BLaER1 treated with 17β-estradiol and CSF1 and Interleukin-3, amounts not matched to agents 10 nM and 100 nM (cell line): ENCODE results near the gene RAB5IF.

ENCODE experiments used
- H3K27ac ChIP-seq, 11 experiments: shearing (Covaris generic); formaldehyde crosslinking; 2 replicates each; pipeline ENCODE4 v1.8.1; 2022
- H3K27me3 ChIP-seq, 11 experiments: shearing (Covaris generic); formaldehyde crosslinking; 2 replicates each; pipeline ENCODE4 v1.8.1; 2022
- H3K36me3 ChIP-seq, 11 experiments: shearing (Covaris generic); formaldehyde crosslinking; 2 replicates each; pipeline ENCODE4 v1.8.1; 2022
- H3K4me1 ChIP-seq, 10 experiments: shearing (Covaris generic); formaldehyde crosslinking; 2 replicates each; pipeline ENCODE4 v1.8.1; 2022
- H3K4me2 ChIP-seq, 11 experiments: shearing (Covaris generic); formaldehyde crosslinking; 2 replicates each; pipeline ENCODE4 v1.8.1; 2022
- H3K4me3 ChIP-seq, 10 experiments: shearing (Covaris generic); formaldehyde crosslinking; 2 replicates each; pipeline ENCODE4 v1.8.1; 2022
- H3K9ac ChIP-seq, 11 experiments: shearing (Covaris generic); formaldehyde crosslinking; 2 replicates each; pipeline ENCODE4 v1.8.1; 2022
- H3K9me3 ChIP-seq, 11 experiments: shearing (Covaris generic); formaldehyde crosslinking; replicated peaks in 1 of 11; 2 replicates each; pipeline ENCODE4 v1.8.1; 2022
- H4K20me1 ChIP-seq, 11 experiments: shearing (Covaris generic); formaldehyde crosslinking; 2 replicates each; pipeline ENCODE4 v1.8.1; 2022
- Cebpa-rat ChIP-seq, 11 experiments: shearing (Covaris generic); IDR thresholded peaks; 2 replicates each; pipeline ENCODE4 v1.8.1; 2022

The RAB5IF gene

DNA sequence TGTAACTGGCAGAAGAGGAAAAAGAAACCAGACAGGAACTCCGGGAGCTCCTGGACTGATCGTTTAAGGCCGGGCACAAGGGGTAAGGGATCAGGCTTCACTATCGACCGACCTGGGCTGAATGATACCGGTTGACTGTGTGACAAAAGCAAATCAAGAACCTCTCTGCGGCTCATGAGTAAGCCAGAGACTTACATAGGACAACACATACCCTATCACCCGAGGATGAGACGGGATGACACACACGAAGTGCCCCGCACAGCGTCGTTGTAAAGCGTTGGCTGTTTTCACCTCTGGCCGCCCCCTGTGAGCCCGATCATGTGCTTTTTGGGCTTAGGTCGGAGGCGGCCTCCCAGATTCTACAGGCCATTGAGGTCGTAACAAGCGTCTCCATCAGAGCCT, 32.9 kb upstream of the RAB5IF start:
- Histone ChIP-seq H3K27me3 (no peaks in the 10 kb centered on the region), H3K4me1 (peaks cover 18 to 38% (median 34%) of the 10 kb centered on the region in 10 experiments), H4K20me1 (peaks cover 15 to 32% (median 29%) of the 10 kb centered on the region in 11 experiments; a peak in 21 of 22 replicates), H3K9ac (peak overlapping the region; percentile 85 to 99 (median 99)), H3K4me3 (peak overlapping the region; percentile 87 to 98 (median 96)), H3K9me3 (no peaks in the 10 kb centered on the region), H3K4me2 (peak overlapping the region; percentile 79 to 96 (median 92)), H3K27ac (peak overlapping the region; percentile 81 to 100 (median 99); a peak in 21 of 22 replicates), H3K36me3 (peaks cover 2 to 22% (median 17%) of the 10 kb centered on the region in 11 experiments; a peak in 19 of 22 replicates)
- no peak for TF ChIP-seq Cebpa-rat (IDR thresholded peaks at IDR 0.05)

DNA sequence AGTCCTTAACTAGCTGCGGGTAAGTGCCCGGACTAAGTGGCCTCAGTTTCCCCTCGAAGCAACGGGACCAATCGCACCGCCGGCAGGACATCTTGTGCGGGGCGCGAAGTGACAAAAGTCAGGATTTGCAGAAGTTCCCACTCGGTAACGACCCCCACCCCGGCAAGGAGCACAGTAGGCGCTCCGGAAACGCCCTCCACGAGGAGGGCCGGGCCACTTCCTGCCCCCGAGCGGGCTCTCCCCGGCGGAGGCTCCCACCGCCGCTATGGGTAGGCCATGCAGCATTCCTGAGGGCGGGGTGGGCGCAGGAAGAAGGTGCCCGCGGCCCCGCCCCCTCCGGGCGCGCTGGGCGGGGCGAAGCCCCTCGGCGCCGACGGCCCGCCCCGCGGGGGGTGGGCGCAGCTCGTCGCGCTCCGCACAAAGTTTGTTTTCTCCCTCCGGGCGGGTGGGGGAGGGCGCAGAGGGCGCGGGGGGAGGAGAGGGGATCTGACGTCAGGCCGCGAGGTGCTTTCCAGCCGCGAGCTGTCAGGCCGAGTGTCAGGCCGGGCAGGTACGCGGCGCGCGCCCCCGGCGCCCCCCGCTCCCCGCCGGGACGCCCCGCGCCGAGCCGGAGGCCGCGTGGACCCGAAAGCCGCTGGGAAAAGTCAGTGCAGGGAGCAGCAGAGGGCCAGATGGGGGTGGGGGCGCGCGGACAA, 32.3 kb upstream of the RAB5IF start, which contains the start of gene TGIF2:
TGIF2 (plus strand) TSS at position 495 of the 695 bp plus-strand sequence. CDS start 5,178 bp downstream, outside the sequence.
- Histone ChIP-seq H3K27ac (peak within 1 kb of the TSS; percentile 91 to 100 (median 99)), H4K20me1 (peaks cover 19 to 37% (median 34%) of the 10 kb centered on the region in 11 experiments; a peak in 21 of 22 replicates), H3K27me3 (no peaks in the 10 kb centered on the region), H3K36me3 (peaks cover 7 to 27% (median 22%) of the 10 kb centered on the region in 11 experiments), H3K4me2 (peak within 1 kb of the TSS; percentile 87 to 99 (median 96)), H3K9me3 (no peaks in the 10 kb centered on the region), H3K4me3 (peak within 1 kb of the TSS; percentile 87 to 98 (median 96)), H3K4me1 (peaks cover 18 to 42% (median 34%) of the 10 kb centered on the region in 10 experiments), H3K9ac (peak within 1 kb of the TSS; percentile 93 to 99 (median 99))
- no peak for TF ChIP-seq Cebpa-rat (IDR thresholded peaks at IDR 0.05)

DNA sequence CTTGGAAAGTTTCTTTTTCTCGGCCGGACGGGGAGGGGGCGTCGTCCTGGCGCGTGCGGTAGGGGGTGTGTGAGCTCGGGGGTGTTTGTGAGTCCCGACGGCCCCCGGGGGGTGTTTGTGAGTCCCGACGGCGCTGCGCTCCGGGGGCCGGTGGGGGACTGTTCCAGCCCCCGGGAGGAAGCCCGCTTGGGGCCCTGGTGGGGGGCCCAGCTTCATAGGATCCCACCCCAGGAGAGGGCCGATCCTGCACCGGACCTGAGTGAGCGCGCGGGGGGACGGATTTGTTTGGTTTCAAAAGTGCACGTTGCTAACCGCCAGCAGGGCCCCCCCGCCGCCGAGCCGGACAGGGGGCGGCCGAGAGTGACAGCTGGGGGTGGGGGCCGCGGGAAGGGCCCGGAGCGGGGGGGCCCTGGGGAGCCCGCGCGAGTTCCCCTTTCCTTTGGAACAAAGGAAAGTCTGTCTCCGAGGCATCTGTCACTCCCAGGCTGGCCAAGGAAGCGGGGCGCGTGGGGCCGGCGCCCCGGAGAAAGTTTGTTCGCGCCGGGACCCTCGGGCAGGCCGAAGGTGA, 31.7 kb upstream of the RAB5IF start:
- Histone ChIP-seq H3K27ac (peak overlapping the region; percentile 91 to 100 (median 99)), H3K4me3 (peak overlapping the region; percentile 87 to 98 (median 96)), H3K4me1 (peaks cover 18 to 42% (median 34%) of the 10 kb centered on the region in 10 experiments), H3K36me3 (peaks cover 14 to 33% (median 29%) of the 10 kb centered on the region in 11 experiments), H3K9me3 (no peaks in the 10 kb centered on the region), H4K20me1 (peaks cover 23 to 43% (median 41%) of the 10 kb centered on the region in 11 experiments; a peak in 21 of 22 replicates), H3K27me3 (no peaks in the 10 kb centered on the region), H3K9ac (peak overlapping the region; percentile 93 to 99 (median 99)), H3K4me2 (peak overlapping the region; percentile 72 to 96 (median 81))
- TF ChIP-seq Cebpa-rat (IDR thresholded peaks at IDR 0.05): no peak

DNA sequence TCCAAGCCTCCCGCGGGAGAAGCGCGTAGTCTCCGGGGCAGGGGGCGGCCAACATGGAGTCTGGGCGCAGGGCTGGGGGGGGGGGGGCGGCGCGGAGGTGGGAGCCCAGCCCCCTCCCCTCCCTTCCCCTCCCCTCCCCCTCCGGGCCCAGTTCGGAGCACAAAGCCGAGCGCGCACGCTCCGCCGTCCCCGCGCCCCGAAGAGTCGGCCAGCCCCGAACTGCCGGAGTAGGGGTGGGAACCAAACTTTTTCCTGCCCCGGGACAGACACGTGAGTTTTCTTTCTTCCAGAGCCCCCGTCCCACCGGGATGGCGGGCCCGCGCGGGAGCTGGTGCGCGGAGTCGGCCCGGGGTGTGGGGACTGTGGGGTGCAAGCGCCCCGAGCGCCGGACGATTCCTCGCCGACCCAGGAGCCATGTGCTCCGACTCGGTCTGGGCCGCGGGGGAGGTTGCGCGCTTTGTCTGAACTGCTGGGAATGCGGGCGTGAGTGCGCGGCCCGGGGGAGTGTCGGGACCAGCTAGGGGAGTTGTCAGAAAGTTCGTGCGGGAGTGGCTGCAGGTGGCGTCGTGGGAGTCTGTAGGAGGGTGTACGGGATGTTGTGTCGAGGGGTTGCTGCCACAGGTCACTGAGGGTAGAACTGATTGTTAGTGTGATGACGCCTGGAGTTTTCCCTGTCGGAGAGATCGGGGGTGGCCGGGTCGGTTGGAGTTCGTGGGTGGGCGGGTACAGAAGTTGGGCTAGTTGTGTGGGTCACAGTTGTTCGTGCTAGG, 31.0 kb upstream of the RAB5IF start:
- Histone ChIP-seq H3K27ac (peak overlapping the region; percentile 91 to 100 (median 99); a peak in 21 of 22 replicates), H3K36me3 (peaks cover 20 to 40% (median 36%) of the 10 kb centered on the region in 11 experiments), H4K20me1 (peaks cover 23 to 50% (median 47%) of the 10 kb centered on the region in 11 experiments; a peak in 21 of 22 replicates), H3K4me3 (peak overlapping the region; percentile 87 to 98 (median 96)), H3K9me3 (no peaks in the 10 kb centered on the region), H3K27me3 (no peaks in the 10 kb centered on the region), H3K4me2 (peak overlapping the region; percentile 87 to 99 (median 95)), H3K9ac (peak overlapping the region; percentile 93 to 99 (median 99)), H3K4me1 (peaks cover 18 to 42% (median 34%) of the 10 kb centered on the region in 10 experiments)
- no peak for TF ChIP-seq Cebpa-rat (IDR thresholded peaks at IDR 0.05)

DNA sequence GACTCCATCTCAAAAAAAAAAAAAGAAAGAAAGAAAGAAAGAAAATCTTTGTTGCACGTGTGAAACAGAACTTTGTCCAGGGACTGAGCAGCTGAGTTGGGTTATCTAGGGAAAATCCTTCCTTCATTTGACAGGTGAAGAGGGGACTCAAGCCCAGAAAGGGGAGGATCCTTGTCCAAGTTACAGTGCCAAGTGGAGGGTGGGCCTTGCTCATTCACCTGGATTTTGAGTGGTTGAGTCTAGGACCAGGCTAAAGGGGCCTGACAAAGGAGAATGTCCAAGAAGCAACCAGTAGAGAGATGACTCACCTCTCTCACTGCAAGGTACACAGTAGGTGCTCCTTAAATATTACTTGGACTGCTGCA, 29.5 kb upstream of the RAB5IF start:
- Histone ChIP-seq H3K9me3 (no peaks in the 10 kb centered on the region), H3K4me3 (peak overlapping the region in 7 of 10 experiments; percentile 87 to 98 (median 96); a peak in 13 of 20 replicates), H3K9ac (peak overlapping the region in 9 of 11 experiments; percentile 93 to 99 (median 99); a peak in 13 of 22 replicates), H3K27me3 (no peaks in the 10 kb centered on the region), H3K36me3 (peaks cover 36 to 55% (median 51%) of the 10 kb centered on the region in 11 experiments), H3K4me2 (peak overlapping the region; percentile 82 to 99 (median 95); a peak in 21 of 22 replicates), H4K20me1 (peaks cover 23 to 65% (median 62%) of the 10 kb centered on the region in 11 experiments; a peak in 21 of 22 replicates), H3K27ac (peak overlapping the region in 3 of 11 experiments; percentile 99 to 100 (median 99); a peak in 5 of 22 replicates), H3K4me1 (peaks cover 18 to 42% (median 33%) of the 10 kb centered on the region in 10 experiments)
- TF ChIP-seq Cebpa-rat (IDR thresholded peaks at IDR 0.05): no peak

DNA sequence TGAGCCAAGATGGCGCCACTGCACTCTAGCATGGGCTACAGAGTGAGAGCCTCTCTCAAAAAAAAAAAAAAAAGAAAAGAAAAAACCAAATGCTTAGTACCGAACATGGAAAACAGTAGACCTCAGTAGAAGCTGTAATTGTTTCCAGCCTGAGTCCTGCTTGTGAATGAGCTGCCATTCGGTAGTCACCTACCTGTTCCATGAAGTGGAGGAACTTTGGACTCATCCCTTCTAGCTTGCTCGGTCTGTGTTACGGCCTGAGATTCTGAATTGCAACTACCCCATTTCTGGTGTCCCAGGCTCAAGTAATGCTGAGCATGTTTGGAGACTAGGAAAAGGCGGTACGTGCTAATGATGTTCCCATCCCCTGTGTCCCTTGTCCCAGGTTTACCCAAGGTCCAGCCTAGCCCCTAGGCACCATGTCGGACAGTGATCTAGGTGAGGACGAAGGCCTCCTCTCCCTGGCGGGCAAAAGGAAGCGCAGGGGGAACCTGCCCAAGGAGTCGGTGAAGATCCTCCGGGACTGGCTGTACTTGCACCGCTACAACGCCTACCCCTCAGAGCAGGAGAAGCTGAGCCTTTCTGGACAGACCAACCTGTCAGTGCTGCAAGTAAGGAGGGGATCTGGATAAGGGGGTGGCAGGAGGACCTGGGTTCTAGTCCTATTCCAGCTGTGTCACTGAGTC, 27.1 kb upstream of the RAB5IF start:
- Histone ChIP-seq H3K9ac (0 out of 22 replicates have a peak overlapping the region, but pooled peaks of 1 of the 11 experiments have one; percentile 35), H4K20me1 (peaks cover 23 to 88% (median 85%) of the 10 kb centered on the region in 11 experiments; a peak in 21 of 22 replicates), H3K27ac (no peak overlapping the region), H3K27me3 (no peaks in the 10 kb centered on the region), H3K4me3 (no peak overlapping the region), H3K4me2 (no peak overlapping the region), H3K36me3 (peaks cover 58 to 80% (median 75%) of the 10 kb centered on the region in 11 experiments), H3K9me3 (no peaks in the 10 kb centered on the region), H3K4me1 (peaks cover 18 to 37% (median 25%) of the 10 kb centered on the region in 10 experiments)
- TF ChIP-seq Cebpa-rat (IDR thresholded peaks at IDR 0.05): no peak

DNA sequence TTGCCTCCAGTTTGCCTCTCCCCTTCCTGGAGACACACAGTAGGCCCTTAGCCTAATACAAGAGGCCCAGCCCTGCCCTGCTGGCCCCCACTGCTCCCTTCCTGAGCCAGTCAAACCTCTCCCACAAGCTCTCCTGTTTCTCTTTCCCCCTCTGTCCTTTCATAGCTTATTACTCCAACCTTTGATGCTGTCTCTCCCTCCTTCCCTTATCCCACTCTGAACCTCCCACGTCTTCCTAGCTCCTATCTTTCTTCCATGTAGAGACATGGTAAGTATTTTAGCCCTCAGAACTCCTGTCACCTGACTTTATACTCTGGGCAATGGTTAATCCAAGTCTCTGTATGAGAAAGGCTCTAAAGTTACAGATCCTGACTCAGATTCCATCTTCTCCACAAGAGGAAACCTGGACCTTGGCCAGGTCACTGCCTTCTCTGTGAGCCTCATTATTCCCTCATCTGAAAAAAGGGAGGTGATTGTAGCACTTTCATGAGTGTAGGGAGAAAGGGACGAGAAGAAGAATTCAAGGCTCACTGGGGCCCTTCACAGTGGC, 25.5 kb upstream of the RAB5IF start:
- no peak for TF ChIP-seq Cebpa-rat (IDR thresholded peaks at IDR 0.05)

More for the DNA sequence above, 25.5 kb upstream of the RAB5IF start:
- H3K4me1 ChIP-seq: peaks cover 16 to 53% (median 40%) of the 10 kb centered on the region in 10 experiments
- 0 out of 22 replicates have a peak overlapping the region, but pooled peaks of 1 of the 11 experiments have one; percentile 9 for H3K27ac ChIP-seq
- no peaks in the 10 kb centered on the region for H3K9me3 ChIP-seq
- no peak overlapping the region for H3K4me3 ChIP-seq
- H3K4me2 ChIP-seq: no peak overlapping the region
- H3K27me3 ChIP-seq: no peaks in the 10 kb centered on the region
- peaks cover 58 to 95% (median 91%) of the 10 kb centered on the region in 11 experiments for H3K36me3 ChIP-seq
- peaks cover 23 to 100% (median 100%) of the 10 kb centered on the region in 11 experiments; a peak in 21 of 22 replicates for H4K20me1 ChIP-seq
- 0 out of 22 replicates have a peak overlapping the region, but pooled peaks of 1 of the 11 experiments have one; percentile 10 for H3K9ac ChIP-seq
